GM12878 (cell line): ENCODE measurements around the gene FUZ. TPM values are rescaled to one million over a fixed set of nuclear protein-coding genes. Genes with fewer than 3 reads are reported as not detected.

Experiments
- EP300 ChIP-seq, 2 experiments: fragments of 150-350 bp in 1 of 2; IDR thresholded peaks; 2 replicates each; pipeline ENCODE4 v1.6.1; 2011 to 2012; ENCODE audit warnings: low read depth in 2 of 2, low read length in 2 of 2, borderline replicate concordance in 1 of 2, improper control_type of control experiment in 1 of 2, inconsistent platforms in 1 of 2; ENCODE audit not compliant: control insufficient read depth in 1 of 2
- HDAC6 ChIP-seq: fragments of 200-600 bp; sonication (generic); IDR thresholded peaks from one replicate; pipeline ENCODE4 v1.8.0; 2017; ENCODE audit warnings: antibody characterized with exemption; ENCODE audit not compliant: unreplicated experiment
- IKZF1 ChIP-seq: fragments of 450-650 bp; conservative IDR thresholded peaks from 2 replicates; pipeline ENCODE4 v1.6.1; 2017; ENCODE audit warnings: antibody characterized with exemption, mild to moderate bottlenecking
- SREBF2 ChIP-seq: IDR thresholded peaks from 2 replicates; pipeline ENCODE4 v1.6.1; 2012; ENCODE audit warnings: mild to moderate bottlenecking, low read length
- ZSCAN29 ChIP-seq: fragments of 450-650 bp; IDR thresholded peaks from 2 replicates; pipeline ENCODE4 v1.6.1; 2017; ENCODE audit warnings: mild to moderate bottlenecking, moderate library complexity
- polyA plus RNA-seq, 11 experiments: library from polyadenylated mRNA; depleted of rRNA in 4 of 11; unstranded in 6 of 11; stranded (reverse) in 5 of 11; fragments of >200 nt; fragmentation: Nextera tagmentation in 4 of 11; fragmentation: Illumina TruSeq in 1 of 11; extraction: Ambion mirVana in 4 of 11; extraction: Trizol in 1 of 11; gene quantifications; 1 replicate in 1 of 11; 2 replicates in 10 of 11; pipeline versions ENCODE4 v1.2.1 to v1.2.3, GENCODE V29; 2011 to 2016; ENCODE audit warnings: inconsistent platforms in 2 of 11, missing spikeins in 2 of 11, low read depth in 1 of 11
- total RNA-seq, 4 experiments: library from RNA; depleted of rRNA in 3 of 4; stranded (reverse); fragments of >200 nt in 3 of 4; fragmentation: Illumina TruSeq in 1 of 4; extraction: Trizol in 1 of 4; gene quantifications; 2 replicates each; pipeline versions ENCODE4 v1.2.1 to v1.2.3, GENCODE V29; 2013 to 2021
- TF ChIP-seq, protein P1 (sequence below): IDR thresholded peaks from 2 replicates; pipeline ENCODE4 v1.6.1; 2012; ENCODE audit warnings: improper control_type of control experiment, low read depth, low read length; ENCODE audit not compliant: insufficient replicate concordance
- TF ChIP-seq, protein P2 (sequence below): IDR thresholded peaks from 2 replicates; pipeline ENCODE4 v1.6.1; 2012; ENCODE audit warnings: low read depth, low read length, improper control_type of control experiment

FUZ gene
- total and polyA plus RNA-seq, 10 of the 15 experiments (the other 5 are each of a cell fraction or from before 2014, with no cell fraction given), result 0.18 to 11.5 (median 8.8) TPM

DNA sequence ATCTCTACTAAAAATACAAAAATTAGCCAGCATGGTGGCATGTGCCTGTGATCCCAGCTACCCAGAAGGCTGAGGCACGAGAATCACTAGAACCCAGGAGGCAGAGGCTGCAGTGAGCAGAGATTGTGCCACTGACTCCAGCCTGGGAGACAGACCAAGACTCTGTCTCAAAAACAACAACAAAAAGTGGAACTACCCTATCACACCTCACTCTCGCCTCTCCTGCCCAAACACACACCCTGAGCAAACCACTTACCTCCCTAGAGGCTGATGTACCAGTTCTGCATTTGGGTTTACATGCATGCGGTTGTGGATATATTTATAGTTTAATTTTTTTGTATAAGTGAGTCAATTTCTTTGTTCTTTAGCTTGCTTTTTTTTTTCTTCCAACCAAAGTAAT, 30.2 kb upstream of the FUZ start (continued):
- TF ChIP-seq, protein P1, sequence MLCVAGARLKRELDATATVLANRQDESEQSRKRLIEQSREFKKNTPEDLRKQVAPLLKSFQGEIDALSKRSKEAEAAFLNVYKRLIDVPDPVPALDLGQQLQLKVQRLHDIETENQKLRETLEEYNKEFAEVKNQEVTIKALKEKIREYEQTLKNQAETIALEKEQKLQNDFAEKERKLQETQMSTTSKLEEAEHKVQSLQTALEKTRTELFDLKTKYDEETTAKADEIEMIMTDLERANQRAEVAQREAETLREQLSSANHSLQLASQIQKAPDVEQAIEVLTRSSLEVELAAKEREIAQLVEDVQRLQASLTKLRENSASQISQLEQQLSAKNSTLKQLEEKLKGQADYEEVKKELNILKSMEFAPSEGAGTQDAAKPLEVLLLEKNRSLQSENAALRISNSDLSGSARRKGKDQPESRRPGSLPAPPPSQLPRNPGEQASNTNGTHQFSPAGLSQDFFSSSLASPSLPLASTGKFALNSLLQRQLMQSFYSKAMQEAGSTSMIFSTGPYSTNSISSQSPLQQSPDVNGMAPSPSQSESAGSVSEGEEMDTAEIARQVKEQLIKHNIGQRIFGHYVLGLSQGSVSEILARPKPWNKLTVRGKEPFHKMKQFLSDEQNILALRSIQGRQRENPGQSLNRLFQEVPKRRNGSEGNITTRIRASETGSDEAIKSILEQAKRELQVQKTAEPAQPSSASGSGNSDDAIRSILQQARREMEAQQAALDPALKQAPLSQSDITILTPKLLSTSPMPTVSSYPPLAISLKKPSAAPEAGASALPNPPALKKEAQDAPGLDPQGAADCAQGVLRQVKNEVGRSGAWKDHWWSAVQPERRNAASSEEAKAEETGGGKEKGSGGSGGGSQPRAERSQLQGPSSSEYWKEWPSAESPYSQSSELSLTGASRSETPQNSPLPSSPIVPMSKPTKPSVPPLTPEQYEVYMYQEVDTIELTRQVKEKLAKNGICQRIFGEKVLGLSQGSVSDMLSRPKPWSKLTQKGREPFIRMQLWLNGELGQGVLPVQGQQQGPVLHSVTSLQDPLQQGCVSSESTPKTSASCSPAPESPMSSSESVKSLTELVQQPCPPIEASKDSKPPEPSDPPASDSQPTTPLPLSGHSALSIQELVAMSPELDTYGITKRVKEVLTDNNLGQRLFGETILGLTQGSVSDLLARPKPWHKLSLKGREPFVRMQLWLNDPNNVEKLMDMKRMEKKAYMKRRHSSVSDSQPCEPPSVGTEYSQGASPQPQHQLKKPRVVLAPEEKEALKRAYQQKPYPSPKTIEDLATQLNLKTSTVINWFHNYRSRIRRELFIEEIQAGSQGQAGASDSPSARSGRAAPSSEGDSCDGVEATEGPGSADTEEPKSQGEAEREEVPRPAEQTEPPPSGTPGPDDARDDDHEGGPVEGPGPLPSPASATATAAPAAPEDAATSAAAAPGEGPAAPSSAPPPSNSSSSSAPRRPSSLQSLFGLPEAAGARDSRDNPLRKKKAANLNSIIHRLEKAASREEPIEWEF, result no peak
- TF ChIP-seq ZSCAN29, result no peak
- peak; percentile 52 to 53; a peak in 2 of 4 replicates for TF ChIP-seq EP300 (IDR thresholded peaks at IDR 0.05; ENCODE audit: borderline replicate concordance in 1 of 2, control insufficient read depth in 1 of 2, low read depth in 2 of 2, low read length in 2 of 2)
- TF ChIP-seq SREBF2, result no peak
- TF ChIP-seq, protein P2, sequence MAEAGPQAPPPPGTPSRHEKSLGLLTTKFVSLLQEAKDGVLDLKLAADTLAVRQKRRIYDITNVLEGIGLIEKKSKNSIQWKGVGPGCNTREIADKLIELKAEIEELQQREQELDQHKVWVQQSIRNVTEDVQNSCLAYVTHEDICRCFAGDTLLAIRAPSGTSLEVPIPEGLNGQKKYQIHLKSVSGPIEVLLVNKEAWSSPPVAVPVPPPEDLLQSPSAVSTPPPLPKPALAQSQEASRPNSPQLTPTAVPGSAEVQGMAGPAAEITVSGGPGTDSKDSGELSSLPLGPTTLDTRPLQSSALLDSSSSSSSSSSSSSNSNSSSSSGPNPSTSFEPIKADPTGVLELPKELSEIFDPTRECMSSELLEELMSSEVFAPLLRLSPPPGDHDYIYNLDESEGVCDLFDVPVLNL, result no peak
- no peak for TF ChIP-seq HDAC6
- TF ChIP-seq IKZF1, result peak; percentile 55
